ENCODE measurements around the gene NRG4.

DNA sequence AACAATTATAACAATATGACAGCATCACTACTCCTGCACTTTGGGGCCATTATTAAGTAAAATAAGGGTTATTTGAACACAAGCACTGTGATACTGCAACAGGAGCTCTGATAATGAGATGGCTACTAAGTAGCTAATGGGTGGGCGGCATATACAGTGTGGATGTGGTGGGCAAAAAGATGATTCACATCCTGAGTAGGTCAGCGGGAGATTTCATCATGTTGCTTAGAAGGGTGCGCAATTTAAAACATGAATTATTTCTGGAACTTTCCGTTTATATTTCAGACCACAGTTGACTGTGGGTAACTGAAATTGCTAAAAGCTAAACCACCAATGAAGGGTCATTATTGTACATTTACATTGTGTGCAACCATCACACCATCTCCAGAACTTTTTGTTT lies 66.3 kb downstream of the NRG4 start:
- TF ChIP-seq POLR2A (IDR thresholded peaks at IDR 0.05) = no peak
- TF ChIP-seq, protein P1, sequence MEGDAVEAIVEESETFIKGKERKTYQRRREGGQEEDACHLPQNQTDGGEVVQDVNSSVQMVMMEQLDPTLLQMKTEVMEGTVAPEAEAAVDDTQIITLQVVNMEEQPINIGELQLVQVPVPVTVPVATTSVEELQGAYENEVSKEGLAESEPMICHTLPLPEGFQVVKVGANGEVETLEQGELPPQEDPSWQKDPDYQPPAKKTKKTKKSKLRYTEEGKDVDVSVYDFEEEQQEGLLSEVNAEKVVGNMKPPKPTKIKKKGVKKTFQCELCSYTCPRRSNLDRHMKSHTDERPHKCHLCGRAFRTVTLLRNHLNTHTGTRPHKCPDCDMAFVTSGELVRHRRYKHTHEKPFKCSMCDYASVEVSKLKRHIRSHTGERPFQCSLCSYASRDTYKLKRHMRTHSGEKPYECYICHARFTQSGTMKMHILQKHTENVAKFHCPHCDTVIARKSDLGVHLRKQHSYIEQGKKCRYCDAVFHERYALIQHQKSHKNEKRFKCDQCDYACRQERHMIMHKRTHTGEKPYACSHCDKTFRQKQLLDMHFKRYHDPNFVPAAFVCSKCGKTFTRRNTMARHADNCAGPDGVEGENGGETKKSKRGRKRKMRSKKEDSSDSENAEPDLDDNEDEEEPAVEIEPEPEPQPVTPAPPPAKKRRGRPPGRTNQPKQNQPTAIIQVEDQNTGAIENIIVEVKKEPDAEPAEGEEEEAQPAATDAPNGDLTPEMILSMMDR (IDR thresholded peaks at IDR 0.05) = no peak
- TF ChIP-seq POLR2AphosphoS5 (IDR thresholded peaks at IDR 0.05) = no peak
